ENCODE measurements around the gene PDPR.
"Not testable (repeated sequence)": the region's sequence is repeated elsewhere in the genome, so short reads cannot be mapped to it uniquely, and the experiment has no call there.

The PDPR gene

GRCh38 chr16:70206382-70206781 is 92.2 kb downstream of the PDPR start:
- DNase-seq (ENCODE audit: extremely low spot score); POLR2A ChIA-PET; CTCF ChIA-PET: not testable (repeated sequence)

All from GM10248 (cell line).